Myocyte (in vitro differentiated cells): ENCODE results near the gene SCRN2. TPM values are rescaled to one million over a fixed set of nuclear protein-coding genes. Genes with fewer than 3 reads are reported as not detected.

Experiments used
- DNase-seq: peaks from one replicate; pipeline ENCODE4 v3.0.0-alpha.2; 2012; ENCODE audit warnings: low read depth
- total RNA-seq: library from RNA; depleted of rRNA; stranded (reverse); fragments of >200 nt; gene quantifications from 2 replicates; pipeline ENCODE4 v1.2.3, GENCODE V29; 2014

The SCRN2 gene
- total RNA-seq, 1 donor from 2014 or later: 111 TPM

- no peak for DNase-seq
Measured at GRCh38 chr17:47872019-47872650, 31.1 kb upstream of the SCRN2 start.

DNA sequence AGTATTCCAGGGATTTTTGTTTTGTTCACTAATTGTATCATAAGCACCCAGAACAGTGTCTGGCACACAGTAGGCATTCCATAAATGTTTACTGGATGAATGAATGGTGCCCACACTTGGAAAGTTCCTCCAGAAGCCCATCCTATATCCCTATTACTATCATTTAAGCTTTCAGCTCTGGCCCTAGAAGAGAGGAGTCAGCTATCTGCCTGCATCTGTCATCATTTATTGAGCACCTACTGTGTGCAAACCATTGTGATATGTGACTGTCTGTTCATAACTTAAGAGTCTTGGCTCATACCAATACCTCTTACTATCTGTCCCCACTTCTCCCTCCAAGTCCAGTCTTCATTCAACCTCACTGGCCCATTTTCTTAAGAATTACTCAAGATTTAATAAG, 30.0 kb upstream of the SCRN2 start:
- DNase-seq: no peak

GRCh38 chr17:47870056-47870455, 29.0 kb upstream of the SCRN2 start:
- no peak for DNase-seq

DNA sequence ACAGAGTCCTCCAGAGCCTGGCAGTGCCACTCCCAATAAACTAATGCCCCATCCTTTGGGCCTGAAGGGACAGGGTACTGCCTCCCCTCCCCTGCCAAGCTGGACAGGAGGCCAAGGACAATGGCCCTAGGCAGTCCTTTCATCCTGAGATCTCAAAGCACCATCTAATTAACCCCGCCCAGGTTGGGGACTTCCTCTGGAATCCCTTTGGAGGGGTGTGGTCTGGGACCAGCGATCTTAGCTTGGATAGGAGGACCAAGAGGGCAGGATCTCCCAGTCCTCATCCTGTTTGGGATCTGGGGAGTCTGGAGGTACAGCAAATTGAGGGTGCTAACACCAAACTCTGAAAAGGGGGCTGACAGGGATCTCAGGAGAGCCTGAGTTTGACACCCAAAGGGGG, 28.0 kb upstream of the SCRN2 start:
- DNase-seq: no peak

DNA sequence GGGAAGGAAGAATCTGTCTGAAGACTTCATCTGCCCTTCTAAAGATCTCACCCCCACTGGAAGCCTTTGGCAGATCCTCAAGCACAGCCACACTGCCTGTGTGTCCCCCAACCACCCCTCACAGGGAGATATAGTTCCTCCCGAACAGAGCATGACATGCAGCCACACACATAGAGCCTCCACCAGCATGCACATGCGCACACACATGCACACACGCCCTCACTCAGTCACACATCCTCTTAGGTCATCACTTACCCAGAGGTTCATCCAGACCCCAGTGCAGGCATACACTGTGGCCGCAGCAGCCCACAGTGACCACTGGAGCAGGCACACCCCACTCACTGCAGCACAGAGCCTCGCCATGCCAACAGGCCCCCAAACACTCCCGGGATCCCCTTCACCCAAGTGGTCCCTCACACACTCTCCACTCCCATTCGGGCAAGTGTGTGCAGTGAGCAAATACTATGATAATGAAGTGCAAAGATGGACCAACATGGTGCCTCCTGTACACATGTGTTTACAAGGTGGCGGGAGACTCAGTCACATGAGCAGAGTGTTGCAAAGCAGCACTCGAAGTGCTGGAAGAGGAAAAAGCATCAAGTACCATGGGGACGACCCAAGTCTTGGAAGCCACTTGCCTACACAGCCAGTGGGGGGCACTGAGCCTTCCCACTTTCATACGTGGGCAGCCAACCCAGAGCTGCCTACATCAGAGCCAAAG, 26.9 kb upstream of the SCRN2 start:
- DNase-seq: no peak

- no peak for DNase-seq
Measured at GRCh38 chr17:47866941-47867340, 25.9 kb upstream of the SCRN2 start.

DNA sequence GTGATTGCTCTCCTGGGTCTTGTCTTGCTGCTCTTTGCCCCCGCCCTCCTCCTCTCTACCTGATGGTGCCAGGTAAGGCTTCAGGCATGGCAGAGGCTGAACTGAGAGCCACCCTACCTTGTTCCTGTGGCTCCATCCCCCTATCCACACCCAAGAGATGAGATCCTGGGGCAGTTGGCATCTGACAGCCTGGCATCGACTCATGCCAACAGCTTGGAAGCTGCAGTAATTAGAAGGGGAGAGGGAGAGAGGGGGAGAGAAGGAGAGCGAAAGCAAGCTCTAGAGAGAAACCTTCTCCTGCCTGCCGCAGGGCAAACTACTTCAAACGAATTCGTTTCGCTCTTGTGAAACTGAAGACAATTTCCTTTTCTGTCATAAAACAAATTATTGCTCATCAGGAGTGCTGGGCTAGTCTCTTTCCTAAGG, 23.7 kb upstream of the SCRN2 start:
- no peak for DNase-seq

GRCh38 chr17:47862621-47863440, 21.8 kb upstream of the SCRN2 start:
- DNase-seq: peak; percentile 75

DNA sequence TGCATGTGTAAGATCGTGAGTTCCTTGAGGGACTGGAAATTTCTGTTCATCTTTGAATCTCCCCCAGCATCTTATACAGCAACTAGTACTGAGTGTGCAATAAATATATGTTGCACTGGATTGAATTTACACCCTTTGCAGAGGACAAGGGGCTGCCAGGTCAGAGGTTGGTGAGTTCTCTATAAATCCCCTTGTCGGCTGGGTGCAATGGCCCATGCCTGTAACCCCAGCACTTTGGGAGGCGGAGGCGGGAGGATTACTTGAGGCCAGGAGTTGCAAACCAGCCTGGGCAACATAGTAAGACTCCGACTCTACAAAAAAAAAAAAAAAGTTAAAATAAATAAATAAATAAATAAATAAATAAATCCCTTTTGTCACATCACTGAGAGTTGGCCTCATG, 19.3 kb upstream of the SCRN2 start:
- DNase-seq: no peak

DNA sequence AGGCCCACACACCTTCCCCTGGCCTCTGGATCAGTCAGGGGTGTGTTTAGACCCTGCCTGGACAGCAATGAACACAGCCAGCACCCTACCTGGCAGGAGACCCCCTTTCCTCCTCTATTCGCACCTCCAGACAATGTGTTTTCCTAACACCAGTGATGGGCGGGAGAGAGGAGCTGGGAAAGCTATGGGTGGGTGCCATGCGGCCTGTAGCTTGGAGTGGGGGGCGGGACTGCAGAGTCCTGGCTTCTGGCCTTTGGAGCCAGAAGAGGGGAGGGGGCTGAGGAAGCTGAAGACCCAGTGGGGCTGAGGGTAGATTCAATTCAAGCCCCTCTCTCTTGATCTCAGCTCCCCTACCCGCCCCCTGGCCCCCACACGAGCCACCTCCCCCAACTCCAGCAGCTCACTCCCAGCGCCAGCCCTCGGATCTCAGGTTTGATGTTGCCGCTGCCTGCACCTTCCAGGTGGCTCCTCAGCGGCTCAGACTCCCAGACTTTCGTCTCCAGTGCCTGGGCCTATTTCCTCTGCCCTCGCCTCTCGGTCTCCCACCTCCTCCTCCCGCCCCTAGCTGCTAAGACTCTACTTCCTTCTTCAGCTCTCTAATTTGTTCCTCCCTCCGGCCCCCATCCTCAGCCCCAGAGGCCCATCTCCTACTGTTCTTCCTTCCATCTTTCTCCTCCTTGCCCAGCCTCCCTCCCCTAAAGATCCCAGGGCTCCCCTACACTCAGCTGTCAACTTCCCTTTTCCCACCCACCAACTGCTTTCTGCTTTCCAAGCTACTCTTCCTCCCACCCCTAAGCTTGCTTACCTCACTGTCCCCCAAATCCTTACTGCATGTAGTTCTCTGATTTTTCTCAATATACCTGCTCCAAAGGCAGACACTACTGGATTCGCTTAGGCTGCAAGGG, 16.7 kb upstream of the SCRN2 start:
- no peak for DNase-seq

- DNase-seq: no peak
Measured at GRCh38 chr17:47856830-47857229, 15.8 kb upstream of the SCRN2 start.

DNA sequence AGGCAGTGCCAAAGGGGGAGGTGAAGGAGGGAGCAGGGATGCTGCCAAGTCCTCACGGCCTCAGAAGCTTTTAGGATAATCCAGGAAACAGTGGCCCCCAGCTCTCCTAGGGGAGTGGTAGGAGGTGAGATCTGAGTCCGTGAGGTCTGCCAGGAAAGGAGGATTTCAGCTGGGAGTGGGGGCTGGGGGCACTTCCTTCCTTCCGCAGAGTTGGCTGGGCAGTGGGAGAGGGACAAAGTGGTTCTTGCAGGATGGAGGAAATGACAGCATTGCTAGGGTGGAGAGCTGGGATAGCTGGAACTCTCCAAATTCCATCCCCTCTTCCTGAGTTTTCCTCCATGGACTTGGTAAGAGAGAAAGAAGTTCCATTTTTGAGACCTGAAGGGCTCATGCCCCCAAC, 14.7 kb upstream of the SCRN2 start:
- no peak for DNase-seq

DNA sequence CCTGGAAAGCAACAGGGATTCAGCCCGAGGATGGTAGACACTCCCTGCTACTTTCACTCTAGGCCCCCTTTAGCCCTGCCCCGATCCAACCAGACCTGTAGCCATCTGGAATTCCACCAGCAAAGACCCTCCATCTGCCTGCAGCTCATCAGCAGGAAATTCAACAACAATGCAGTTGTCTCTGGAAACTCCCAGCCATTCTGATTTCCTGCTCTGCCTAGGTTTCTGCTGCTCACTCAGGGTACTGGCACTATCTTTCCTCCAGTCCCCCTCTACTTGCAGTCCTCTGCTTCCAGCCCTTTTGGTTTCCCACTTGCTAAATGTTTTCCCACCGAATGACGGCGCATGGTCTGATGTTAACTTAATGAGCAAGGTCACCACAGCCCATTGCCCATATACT, 12.5 kb upstream of the SCRN2 start:
- DNase-seq: no peak

DNA sequence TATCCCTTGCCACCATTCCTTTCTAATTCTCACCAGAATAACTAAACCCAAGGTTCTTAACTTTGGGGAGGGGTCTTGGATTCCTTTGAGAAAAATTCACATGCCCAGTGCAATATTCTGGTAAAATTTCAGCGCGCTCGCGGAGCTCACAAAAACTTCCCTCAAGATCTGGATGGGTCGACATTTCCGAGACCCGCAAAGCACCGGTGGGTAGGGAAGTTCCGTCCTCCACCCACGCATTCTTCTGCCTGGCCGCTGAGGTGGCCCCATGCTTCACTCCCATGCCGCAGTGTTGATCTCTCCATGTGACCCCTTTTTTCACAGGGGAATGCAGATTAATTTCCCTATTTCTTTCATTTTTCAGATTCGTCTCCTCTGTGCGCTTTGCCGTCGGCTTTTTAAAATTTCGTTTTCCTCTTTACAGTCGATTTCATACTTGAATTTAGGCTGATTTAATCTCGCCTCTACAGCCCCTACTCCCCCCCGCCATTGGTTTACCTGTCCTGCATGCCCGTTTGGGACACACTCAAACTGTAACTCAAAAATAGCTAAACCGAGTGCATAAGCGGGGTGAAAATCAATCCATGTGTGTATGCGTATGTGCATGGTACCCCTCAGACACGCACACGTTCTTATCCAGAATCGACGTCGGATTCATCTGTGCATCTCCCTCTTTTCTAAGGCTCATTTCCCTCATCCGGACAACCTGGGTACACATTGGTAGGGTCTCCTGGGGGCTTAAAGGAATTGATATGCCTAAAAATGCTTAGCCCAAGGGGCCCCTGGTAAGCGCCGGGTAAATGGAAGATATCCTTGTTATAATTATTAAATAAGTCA, 11.3 kb upstream of the SCRN2 start:
- no peak for DNase-seq

GRCh38 chr17:47851764-47852112, 10.7 kb upstream of the SCRN2 start:
- DNase-seq: no peak

GRCh38 chr17:47850692-47851573, 9.9 kb upstream of the SCRN2 start, which contains the start of gene SP6:
TSS of gene SP6 (minus strand) at chr17:47851163. CDS start at chr17:47848429, 2,734 bp downstream.
- DNase-seq: peak; percentile 49

DNA sequence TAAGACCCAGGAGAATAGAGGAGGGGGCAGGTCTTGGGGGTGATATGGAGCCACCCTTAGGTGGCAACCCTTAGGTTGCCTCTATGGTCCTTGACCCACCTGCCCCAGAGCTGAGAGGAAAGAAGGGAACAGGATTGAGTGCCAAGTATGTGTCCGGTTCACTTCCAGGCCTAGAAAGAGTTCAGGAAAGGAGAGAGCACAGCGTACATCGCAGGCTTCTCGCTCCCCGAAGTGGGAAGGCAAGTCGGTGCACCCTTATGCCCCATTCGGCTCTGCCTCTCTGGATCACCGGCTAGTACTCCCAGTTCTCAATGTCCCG, 9.3 kb upstream of the SCRN2 start:
- no peak for DNase-seq

DNA sequence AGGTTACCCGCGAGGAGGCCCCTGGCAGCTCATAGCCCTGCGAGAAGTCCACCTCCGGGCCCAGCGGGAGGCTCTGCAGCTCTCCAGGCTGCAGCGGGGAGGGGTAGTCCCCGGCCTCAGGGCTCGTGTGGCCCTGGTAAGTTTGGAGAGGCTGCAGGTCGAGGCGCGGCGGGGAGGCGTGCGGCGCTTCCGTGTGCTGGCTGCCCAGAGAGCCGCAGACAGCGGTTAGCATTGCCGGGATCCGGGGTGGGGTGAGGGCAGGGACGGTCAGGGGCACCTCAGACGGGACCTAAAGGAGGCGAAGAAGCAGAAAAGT, 7.1 kb upstream of the SCRN2 start:
- DNase-seq: no peak

- no peak for DNase-seq
Measured at GRCh38 chr17:47847341-47848197, 6.5 kb upstream of the SCRN2 start.
